Measurements from ENCODE around the gene TDRD9.
A peak's percentile ranks its signal among the peaks of the same experiment; 100 is the strongest.
"Not testable (repeated sequence)": the region's sequence is repeated elsewhere in the genome, so short reads cannot be mapped to it uniquely, and the experiment has no call there.

The TDRD9 gene

DNA sequence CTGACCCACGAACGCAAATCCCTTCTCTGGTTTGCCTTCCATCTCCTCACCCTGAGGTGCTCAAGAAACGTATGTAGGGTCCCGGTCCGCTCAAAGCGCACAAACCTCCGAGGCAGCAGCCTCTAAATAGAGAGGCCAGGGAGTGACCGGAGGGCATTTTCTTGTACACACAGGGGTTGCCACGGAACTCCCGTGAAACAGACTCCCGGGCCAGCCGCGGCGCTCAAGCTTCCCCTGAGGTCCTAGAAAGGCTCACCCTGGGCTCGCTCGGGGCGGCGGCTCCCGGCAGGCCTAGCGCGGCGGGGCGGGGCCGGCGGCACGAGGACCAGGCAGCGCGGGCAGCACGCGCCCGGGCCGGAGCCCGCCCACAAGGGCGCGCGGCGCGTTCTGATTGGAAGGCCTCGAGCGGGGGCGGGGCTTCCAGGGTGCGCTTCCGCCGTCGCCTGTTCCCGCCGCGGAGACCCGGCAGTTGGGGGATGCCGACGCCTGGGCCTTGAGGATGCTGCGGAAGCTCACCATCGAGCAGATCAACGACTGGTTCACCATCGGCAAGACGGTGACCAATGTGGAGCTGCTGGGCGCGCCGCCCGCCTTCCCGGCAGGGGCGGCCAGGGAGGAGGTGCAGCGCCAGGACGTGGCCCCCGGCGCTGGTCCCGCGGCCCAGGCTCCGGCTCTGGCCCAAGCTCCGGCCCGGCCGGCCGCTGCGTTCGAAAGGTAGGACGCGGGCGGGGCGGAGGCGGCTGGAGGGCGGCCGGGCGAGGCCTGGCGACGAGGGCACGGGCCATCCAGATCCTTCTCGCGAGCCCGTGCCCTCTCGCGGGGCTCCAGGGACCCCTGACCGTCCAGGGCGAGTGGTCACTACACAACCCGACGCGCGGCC, at the start of gene TDRD9:
TSS of gene TDRD9 (plus strand) at position 446 of the 880 bp plus-strand sequence. CDS start at position 500, 54 bp downstream.
- in situ Hi-C loops (cut with HindIII; ENCODE audit: low pct_ligation_motif_present, low pct_unique_long_range_greater_than_20kb, low sequenced_read_pairs) = no loop called here

GRCh38 chr14:103879118-103879569, 49.1 kb upstream of the TDRD9 start:
- no peak for DNase-seq
- in situ Hi-C loops (cut with HindIII; ENCODE audit: low pct_ligation_motif_present, low pct_unique_long_range_greater_than_20kb, low sequenced_read_pairs) = no loop called here

More for the DNA sequence above, at the start of gene TDRD9:
- DNase-seq = no peak

DNA sequence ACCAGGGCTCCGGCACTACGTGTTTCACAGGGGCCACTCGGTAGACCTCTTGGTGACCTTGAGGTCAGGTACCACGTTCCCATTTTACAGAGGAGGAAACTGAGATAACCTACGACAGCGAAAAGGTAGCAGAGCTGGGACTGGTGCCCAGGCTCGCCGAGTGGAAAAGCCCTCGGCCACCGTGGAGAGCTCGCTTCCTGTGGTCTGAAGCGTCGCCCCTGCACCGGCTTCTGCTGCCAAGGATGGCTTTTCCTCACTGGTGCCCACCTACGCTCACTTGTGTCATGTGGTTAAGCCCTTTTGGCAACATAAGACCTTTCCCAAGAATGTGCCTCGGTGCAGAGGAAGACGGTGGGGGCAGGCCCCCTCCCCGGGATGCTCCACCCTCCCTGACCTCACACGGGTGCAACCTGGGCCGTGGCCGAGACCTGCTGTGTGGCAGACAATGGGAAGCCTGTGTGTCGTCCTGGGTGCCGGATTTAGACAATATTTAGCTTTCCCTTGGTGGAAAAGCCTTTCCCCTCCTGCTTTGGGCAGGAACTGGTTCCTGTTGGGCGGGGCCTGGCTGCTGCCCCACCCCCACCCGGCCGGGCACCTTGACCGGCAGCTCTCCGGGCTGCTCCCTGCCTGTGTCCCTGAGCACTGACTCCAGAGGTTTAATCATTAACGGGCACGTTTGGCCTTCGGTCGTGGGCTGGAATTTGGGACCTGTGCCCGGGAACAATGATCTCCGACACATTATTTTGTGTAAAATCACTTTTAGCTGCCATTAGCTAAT, 48.5 kb upstream of the TDRD9 start:
- peak; percentile 81 for DNase-seq
- in situ Hi-C loops (cut with HindIII; ENCODE audit: low pct_ligation_motif_present, low pct_unique_long_range_greater_than_20kb, low sequenced_read_pairs) = no loop called here

DNA sequence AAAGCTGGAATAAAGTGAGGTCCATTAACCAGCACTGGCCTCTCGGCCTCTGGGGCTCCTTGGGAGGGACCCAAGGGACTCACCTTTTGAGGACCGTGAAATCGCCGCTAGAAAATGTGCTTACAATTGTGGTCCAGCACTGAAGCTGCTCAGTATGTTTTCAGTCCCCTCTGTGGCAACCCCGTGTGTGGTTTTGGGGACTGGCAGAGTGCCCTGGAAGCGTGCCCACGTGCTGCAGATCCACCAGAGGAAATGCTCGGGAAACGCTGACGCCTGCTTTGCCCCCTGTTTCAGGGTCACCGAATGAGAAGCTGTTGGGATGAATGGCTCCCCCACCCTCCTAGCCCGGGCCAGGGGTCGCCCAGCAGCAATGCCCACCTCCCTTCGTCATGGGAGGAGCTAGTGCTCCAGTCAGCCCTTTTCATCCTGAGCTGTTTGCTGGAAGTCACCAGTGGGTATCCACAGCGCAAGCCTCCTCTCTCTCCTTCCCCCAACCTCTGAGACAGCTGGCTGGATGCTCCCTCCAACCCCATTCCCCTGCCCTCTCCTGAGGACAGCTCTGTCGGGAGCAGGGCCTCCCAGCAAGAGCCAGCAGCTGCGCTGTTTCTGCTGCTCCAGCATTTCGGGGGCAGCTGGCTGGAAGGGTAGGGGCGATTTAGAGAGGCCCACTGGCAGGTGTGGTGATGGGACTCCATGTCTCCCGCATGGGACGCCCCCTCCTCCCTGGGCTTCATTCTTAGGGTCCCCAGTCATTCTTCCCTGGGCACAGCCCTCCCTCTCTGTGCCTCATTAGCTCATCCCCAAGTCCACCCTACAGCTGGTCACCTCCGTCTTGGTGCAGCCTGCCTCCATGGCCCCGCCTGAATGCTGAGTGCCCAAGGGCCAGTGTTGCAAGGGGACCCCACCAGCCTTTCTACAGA, 47.6 kb upstream of the TDRD9 start:
- peak; percentile 71 for DNase-seq
- in situ Hi-C loops (cut with HindIII; ENCODE audit: low pct_ligation_motif_present, low pct_unique_long_range_greater_than_20kb, low sequenced_read_pairs) = no loop called here

DNA sequence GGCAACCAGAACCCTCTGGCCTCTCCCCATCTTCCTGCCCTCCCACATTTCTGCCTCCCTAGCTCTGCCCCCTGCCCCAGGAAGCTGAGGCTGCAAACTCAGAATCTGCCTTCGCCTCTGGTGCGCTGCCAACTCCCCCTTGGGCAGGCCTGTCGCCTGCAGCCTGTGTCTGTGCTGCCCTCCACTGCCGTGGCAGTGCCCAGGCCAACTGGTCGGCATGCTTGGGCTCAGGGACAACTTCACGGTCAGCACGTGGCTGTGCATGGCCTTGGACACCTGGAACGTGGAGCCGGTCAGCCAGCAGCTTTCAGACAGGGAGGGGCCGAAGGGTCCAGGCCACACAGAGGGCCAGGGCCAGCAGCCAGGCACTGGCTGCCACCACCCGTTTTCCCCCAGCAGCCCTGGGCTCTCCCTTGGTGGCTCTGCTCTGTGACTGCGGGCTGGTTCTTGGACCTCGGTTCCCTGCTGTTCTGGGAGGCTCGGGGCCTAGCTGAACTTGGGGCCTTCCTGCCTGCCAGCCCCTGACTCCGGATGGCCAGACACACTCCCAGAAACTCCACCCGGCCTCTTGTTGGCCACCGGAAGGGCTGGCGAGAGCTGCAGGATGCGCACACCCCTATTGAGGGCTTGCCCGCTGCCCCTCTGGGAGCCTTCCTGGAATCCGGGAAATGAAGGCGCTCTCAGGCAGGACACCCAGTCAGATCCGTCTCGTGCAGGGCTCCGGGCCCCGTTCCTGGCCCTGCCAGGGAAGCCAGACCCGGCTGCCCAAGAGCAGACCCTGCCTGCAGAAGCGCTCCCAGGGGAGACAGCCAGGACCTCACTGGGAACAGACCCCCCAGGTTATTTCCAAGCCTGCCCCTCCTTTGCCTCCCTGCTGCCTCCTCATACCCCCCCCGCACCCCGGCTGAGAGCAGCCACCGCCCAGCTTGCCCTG, 46.7 kb upstream of the TDRD9 start:
- DNase-seq = no peak
- in situ Hi-C loops (cut with HindIII; ENCODE audit: low pct_ligation_motif_present, low pct_unique_long_range_greater_than_20kb, low sequenced_read_pairs) = no loop called here

DNA sequence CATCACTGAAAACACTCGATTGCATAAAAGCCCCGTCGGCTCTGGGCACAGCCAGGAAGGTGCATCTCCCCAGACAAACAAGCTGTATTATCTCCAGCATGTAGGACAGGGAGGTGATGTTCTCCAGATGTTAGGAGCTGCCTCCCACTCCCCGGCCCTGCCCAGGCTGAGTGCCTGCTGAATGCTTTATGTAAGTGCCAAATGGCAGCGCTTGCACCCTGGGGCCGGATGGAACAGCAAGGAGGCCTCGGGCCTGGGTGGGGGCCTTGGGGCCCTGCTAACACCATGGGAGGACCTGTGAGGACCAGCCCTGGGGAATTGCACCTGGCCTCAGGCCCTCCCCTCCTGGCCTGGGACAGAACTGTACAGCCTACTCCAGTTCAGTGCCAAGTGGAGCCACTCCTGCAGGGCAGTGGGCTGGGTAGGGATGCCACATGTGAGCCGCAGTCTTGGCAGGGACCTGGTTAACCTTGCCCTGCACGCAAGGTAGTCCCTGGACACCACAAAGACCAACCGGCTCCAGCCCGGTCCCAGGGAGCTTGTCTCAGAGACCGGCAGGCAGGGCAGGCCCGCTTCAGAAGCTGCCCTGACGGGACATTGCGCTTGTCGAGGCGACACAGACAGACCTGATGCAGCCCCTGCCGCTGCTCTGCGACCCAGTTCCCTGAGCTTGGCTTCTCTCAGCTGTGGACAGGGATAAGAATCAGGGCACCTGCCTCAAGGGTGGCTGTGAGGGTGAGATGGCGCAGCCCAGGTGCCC, 45.6 kb upstream of the TDRD9 start:
- in situ Hi-C loops (cut with HindIII; ENCODE audit: low pct_ligation_motif_present, low pct_unique_long_range_greater_than_20kb, low sequenced_read_pairs) = no loop called here
- no peak for DNase-seq

DNA sequence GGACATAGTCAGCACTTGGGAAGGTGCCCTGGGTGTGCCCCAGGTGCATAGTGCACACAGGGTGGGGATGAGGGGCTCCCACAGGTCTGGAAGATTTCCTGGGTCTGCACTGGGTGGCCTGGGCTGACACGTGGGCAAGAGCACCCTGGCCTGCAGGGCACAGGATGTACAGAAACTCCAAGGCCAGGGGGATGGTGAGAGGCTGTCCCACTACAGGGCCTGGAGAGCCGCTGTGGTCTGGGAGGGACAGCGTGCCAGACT, 45.1 kb upstream of the TDRD9 start:
- DNase-seq = no peak
- in situ Hi-C loops (cut with HindIII; ENCODE audit: low pct_ligation_motif_present, low pct_unique_long_range_greater_than_20kb, low sequenced_read_pairs) = no loop called here

DNA sequence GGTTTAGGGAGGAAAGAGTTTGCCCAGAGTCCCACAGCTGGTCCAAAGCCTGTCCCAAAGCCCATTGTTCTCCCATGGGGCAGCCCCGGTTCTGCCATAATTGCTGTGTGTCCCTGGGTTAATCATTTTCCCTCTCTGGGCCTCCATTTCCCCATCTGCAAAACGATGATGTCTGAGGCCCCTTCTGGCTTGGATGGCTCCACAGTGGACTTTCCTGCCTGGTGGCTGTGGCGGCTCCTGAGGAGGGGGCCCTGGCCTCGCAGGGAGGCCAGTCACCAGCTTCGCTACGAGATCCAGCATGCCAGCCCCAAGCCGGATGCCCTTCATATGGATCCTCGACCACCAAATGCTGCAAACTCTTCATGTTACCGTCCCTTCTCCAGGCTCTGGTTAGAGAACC, 43.4 kb upstream of the TDRD9 start:
- in situ Hi-C loops (cut with HindIII; ENCODE audit: low pct_ligation_motif_present, low pct_unique_long_range_greater_than_20kb, low sequenced_read_pairs) = no loop called here
- no peak for DNase-seq

DNA sequence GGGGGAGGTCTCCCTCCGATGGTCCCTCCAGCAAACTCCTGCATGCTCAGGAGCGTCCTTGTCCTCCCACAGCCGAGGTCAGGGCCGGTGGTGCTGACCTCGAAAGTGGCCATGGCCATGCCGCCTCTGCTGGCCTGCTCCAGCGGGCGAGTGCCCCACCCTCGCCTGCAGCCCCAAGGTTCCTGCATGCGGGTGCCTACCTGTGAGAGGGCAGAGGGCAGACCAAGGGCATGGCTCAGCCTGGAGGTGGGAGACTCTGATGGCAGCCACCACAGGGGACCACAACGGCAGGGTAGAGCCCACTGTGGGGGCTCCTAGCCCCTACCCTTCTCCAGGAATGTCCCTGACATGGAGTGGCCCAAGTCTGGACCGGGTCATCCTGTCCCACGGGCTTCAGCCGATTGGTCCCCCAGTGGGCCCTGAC, 42.7 kb upstream of the TDRD9 start:
- DNase-seq = no peak

GRCh38 chr14:103886304-103887169, 41.7 kb upstream of the TDRD9 start:
- in situ Hi-C loops (cut with HindIII; ENCODE audit: low pct_ligation_motif_present, low pct_unique_long_range_greater_than_20kb, low sequenced_read_pairs) = no loop called here
- no peak for DNase-seq

More for the DNA sequence above, 42.7 kb upstream of the TDRD9 start:
- in situ Hi-C loops (cut with HindIII; ENCODE audit: low pct_ligation_motif_present, low pct_unique_long_range_greater_than_20kb, low sequenced_read_pairs) = no loop called here

DNA sequence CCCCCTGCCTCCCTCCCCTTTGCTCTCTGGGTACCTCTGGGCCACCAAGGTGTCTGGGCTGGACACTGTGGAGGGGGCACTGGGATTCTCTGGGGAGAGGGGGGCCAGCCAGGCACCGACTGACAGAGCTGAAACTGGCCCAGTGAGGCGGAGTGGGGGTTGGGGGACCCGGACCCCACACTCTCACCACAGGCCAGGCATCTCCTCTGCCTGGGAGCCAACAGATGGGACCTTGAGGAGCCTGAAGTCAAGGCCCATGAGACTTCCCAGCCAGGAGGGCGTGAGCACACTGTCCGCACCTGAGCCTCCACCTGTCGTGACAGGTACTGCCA, 41.1 kb upstream of the TDRD9 start:
- in situ Hi-C loops (cut with HindIII; ENCODE audit: low pct_ligation_motif_present, low pct_unique_long_range_greater_than_20kb, low sequenced_read_pairs) = no loop called here
- DNase-seq = no peak

DNA sequence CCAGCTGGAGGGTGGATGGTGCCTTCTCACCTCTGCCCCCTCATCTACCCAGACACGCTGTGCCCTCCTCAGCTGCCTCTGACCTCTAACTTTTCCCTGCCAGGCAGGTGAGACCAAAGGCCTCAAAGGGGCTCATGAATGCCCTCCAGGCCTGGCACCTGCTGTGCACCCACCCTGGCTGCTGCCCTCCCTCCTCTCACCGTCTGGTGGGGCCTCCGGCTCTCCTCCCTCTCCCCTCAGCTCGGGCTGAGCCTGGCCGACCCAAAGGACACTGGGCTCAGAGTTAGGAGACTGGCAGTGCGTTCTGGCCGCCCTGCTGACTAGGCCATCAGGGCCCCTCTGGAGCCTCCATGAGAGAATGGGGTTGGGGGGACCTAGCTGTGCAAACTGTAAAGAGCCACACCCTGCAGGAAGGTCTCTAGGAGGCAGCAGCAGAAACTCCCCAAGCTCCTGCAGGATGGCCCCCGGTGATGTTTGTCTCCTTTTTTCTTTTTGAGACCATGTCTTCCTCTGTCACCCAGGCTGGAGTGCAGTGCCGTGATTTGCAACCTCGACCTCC, 40.6 kb upstream of the TDRD9 start:
- DNase-seq = no peak
- in situ Hi-C loops (cut with HindIII; ENCODE audit: low pct_ligation_motif_present, low pct_unique_long_range_greater_than_20kb, low sequenced_read_pairs) = no loop called here

- DNase-seq; in situ Hi-C loops (cut with HindIII; ENCODE audit: low pct_ligation_motif_present, low pct_unique_long_range_greater_than_20kb, low sequenced_read_pairs): not testable (repeated sequence)
Observed at GRCh38 chr14:103889002-103889312, 39.3 kb upstream of the TDRD9 start.

GRCh38 chr14:103889313-103890051, 38.8 kb upstream of the TDRD9 start:
- in situ Hi-C loops (cut with HindIII; ENCODE audit: low pct_ligation_motif_present, low pct_unique_long_range_greater_than_20kb, low sequenced_read_pairs) = no loop called here
- DNase-seq = peak; percentile 48

DNA sequence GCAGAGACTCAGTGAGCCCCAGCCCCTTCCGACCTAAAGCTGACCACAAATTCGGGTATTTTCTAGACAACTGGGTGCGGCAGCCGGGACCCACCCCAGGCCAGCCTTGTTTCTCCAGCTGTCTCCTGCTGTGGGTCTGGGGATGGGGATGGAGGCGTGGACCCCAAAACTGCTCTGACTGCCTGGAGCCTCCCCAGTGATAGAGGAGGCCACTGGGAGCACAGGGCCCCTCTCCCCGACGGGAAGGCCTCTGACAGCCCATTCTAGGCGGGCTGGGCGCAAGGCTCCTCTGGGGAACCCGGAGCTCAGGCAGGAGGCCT, 38.2 kb upstream of the TDRD9 start:
- in situ Hi-C loops (cut with HindIII; ENCODE audit: low pct_ligation_motif_present, low pct_unique_long_range_greater_than_20kb, low sequenced_read_pairs) = no loop called here
- no peak for DNase-seq
